Hepatocyte (in vitro differentiated cells): ENCODE results near the gene ZFPM1. TPM values are rescaled to one million over a fixed set of nuclear protein-coding genes. Genes with fewer than 3 reads are reported as not detected.

Experiments
- DNase-seq: peaks from one replicate; pipeline ENCODE4 v3.0.0-alpha.2; 2016; ENCODE audit warnings: low spot score
- H2AFZ ChIP-seq: fragments of 200-600 bp; sonication (generic); 2 replicates; pipeline ENCODE4 v1.6.0; 2016; ENCODE audit warnings: antibody characterized with exemption, mild to moderate bottlenecking
- H3K27ac ChIP-seq: fragments of 200-600 bp; sonication (generic); 2 replicates; pipeline ENCODE4 v1.5.1; 2016; ENCODE audit warnings: mild to moderate bottlenecking
- H3K27me3 ChIP-seq: fragments of 200-600 bp; sonication (generic); 2 replicates; pipeline ENCODE4 v1.6.1; 2016
- H3K36me3 ChIP-seq: fragments of 200-600 bp; sonication (generic); replicated peaks from 2 replicates; pipeline ENCODE4 v1.5.1; 2016; ENCODE audit warnings: low read depth; ENCODE audit not compliant: insufficient read depth
- H3K4me1 ChIP-seq: fragments of 200-600 bp; sonication (generic); 2 replicates; pipeline ENCODE4 v1.5.1; 2016; ENCODE audit warnings: mild to moderate bottlenecking, moderate library complexity; ENCODE audit not compliant: insufficient read depth
- H3K4me2 ChIP-seq: fragments of 200-600 bp; sonication (generic); 2 replicates; pipeline ENCODE4 v1.6.0; 2016
- H3K4me3 ChIP-seq: fragments of 200-600 bp; sonication (generic); 2 replicates; pipeline ENCODE4 v1.5.1; 2016; ENCODE audit warnings: mild to moderate bottlenecking
- H3K79me2 ChIP-seq: fragments of 200-600 bp; sonication (generic); 2 replicates; pipeline ENCODE4 v1.6.0; 2017; ENCODE audit warnings: mild to moderate bottlenecking
- H3K9me2 ChIP-seq: fragments of 200-600 bp; sonication (generic); replicated peaks from 2 replicates; pipeline ENCODE4 v1.6.0; 2017; ENCODE audit warnings: mild to moderate bottlenecking; ENCODE audit not compliant: insufficient read depth
- H3K9me3 ChIP-seq: fragments of 200-600 bp; sonication (generic); 2 replicates; pipeline ENCODE4 v1.5.1; 2016; ENCODE audit warnings: low read depth, mild to moderate bottlenecking
- H4K20me1 ChIP-seq: fragments of 200-600 bp; sonication (generic); 2 replicates; pipeline ENCODE4 v1.6.0; 2016; ENCODE audit warnings: mild to moderate bottlenecking; ENCODE audit not compliant: insufficient read depth, poor library complexity, severe bottlenecking
- CTCF ChIP-seq: fragments of 200-600 bp; sonication (generic); IDR thresholded peaks from 2 replicates; pipeline ENCODE4 v1.5.1; 2016; ENCODE audit warnings: antibody characterized with exemption, mild to moderate bottlenecking; ENCODE audit not compliant: poor library complexity
- EZH2 ChIP-seq: fragments of 200-600 bp; sonication (generic); IDR thresholded peaks from 2 replicates; pipeline ENCODE4 v1.6.1; 2016; ENCODE audit warnings: antibody characterized with exemption, mild to moderate bottlenecking, borderline replicate concordance
- EZH2phosphoT487 ChIP-seq: fragments of 200-600 bp; sonication (generic); IDR thresholded peaks from one replicate; pipeline ENCODE4 v1.6.1; 2018; ENCODE audit warnings: antibody characterized with exemption, mild to moderate bottlenecking, low read depth, moderate library complexity; ENCODE audit not compliant: unreplicated experiment, severe bottlenecking
- WGBS: methylation state at CpG from one replicate; pipeline ENCODE4 v1.1.6; 2016; ENCODE audit warnings: low lambda C conversion rate; ENCODE audit errors: missing lambda C conversion rate; 5-methylcytosine and 5-hydroxymethylcytosine counted together
- polyA plus RNA-seq: library from polyadenylated mRNA; unstranded; fragments of >200 nt; fragmentation: Nextera tagmentation; extraction: Ambion mirVana; gene quantifications from 2 replicates; pipeline ENCODE4 v1.2.1, GENCODE V29; 2016
- total RNA-seq: library from RNA; depleted of rRNA; stranded (reverse); fragments of >200 nt; gene quantifications from 2 replicates; pipeline ENCODE4 v1.2.3, GENCODE V29; 2014

ZFPM1 gene
- total and polyA plus RNA-seq, 2 experiments from 2014 or later = 4.1 to 11.9 TPM

GRCh38 chr16:88545781-88546180, 92.7 kb downstream of the ZFPM1 start:
- Histone ChIP-seq H3K36me3 (no peaks in the 10 kb centered on the region), H3K27me3 (peaks cover 6% of the 10 kb centered on the region), H4K20me1 (no peaks in the 10 kb centered on the region), H3K4me2 (no peak overlapping the region), H3K79me2 (no peaks in the 10 kb centered on the region), H2AFZ (no peak overlapping the region), H3K9me2 (no peaks in the 10 kb centered on the region), H3K4me3 (no peak overlapping the region), H3K9me3 (no peaks in the 10 kb centered on the region), H3K27ac (no peak overlapping the region), H3K4me1 (no peaks in the 10 kb centered on the region)
- TF ChIP-seq EZH2 (no peak), EZH2phosphoT487 (no peak), CTCF (no peak)
- DNase-seq = no peak
- WGBS = 81% methylated on average over 6 of the region's 7 CpGs

- no peak for DNase-seq
- no peaks in the 10 kb centered on the region for H3K9me2 ChIP-seq
- no peak overlapping the region for H3K27ac ChIP-seq
- H4K20me1 ChIP-seq = no peaks in the 10 kb centered on the region
- H3K36me3 ChIP-seq = no peaks in the 10 kb centered on the region
- 82% methylated on average over 15 of the region's 15 CpGs for WGBS
- H3K4me1 ChIP-seq = no peaks in the 10 kb centered on the region
- no peak overlapping the region for H2AFZ ChIP-seq
- H3K79me2 ChIP-seq = no peaks in the 10 kb centered on the region
- H3K4me3 ChIP-seq = no peak overlapping the region
- no peaks in the 10 kb centered on the region for H3K9me3 ChIP-seq
- no peak for TF ChIP-seq CTCF
- TF ChIP-seq EZH2phosphoT487 = no peak
- no peak for TF ChIP-seq EZH2
- H3K4me2 ChIP-seq = no peak overlapping the region
- peaks cover 6% of the 10 kb centered on the region for H3K27me3 ChIP-seq
Observed at GRCh38 chr16:88548131-88548874, 95.2 kb downstream of the ZFPM1 start.

- TF ChIP-seq EZH2 = no peak
- TF ChIP-seq EZH2phosphoT487 = no peak
- no peak for TF ChIP-seq CTCF
- WGBS = 79% methylated on average over 13 of the region's 13 CpGs
- Histone ChIP-seq H2AFZ (no peak overlapping the region), H3K4me2 (no peak overlapping the region), H3K27me3 (peaks cover 6% of the 10 kb centered on the region), H3K9me3 (no peaks in the 10 kb centered on the region), H3K9me2 (no peaks in the 10 kb centered on the region), H3K4me3 (no peak overlapping the region), H3K79me2 (no peaks in the 10 kb centered on the region), H3K27ac (no peak overlapping the region), H4K20me1 (no peaks in the 10 kb centered on the region), H3K4me1 (no peaks in the 10 kb centered on the region), H3K36me3 (no peaks in the 10 kb centered on the region)
- no peak for DNase-seq
Observed at GRCh38 chr16:88548985-88549384, 95.9 kb downstream of the ZFPM1 start.
